HTR-8/SVneo (cell line): ENCODE results near the gene HDAC4.

Experiments used
- DNase-seq: peaks from one replicate; pipeline ENCODE4 v3.0.0; 2011; ENCODE audit warnings: low spot score, mixed read lengths; ENCODE audit not compliant: insufficient read length
- FAIRE-seq: peaks from 2 replicates; lab custom pipeline; 2011; peaks lifted over from hg19 to GRCh38; lab: Jason Lieb, UNC

Gene HDAC4

DNA sequence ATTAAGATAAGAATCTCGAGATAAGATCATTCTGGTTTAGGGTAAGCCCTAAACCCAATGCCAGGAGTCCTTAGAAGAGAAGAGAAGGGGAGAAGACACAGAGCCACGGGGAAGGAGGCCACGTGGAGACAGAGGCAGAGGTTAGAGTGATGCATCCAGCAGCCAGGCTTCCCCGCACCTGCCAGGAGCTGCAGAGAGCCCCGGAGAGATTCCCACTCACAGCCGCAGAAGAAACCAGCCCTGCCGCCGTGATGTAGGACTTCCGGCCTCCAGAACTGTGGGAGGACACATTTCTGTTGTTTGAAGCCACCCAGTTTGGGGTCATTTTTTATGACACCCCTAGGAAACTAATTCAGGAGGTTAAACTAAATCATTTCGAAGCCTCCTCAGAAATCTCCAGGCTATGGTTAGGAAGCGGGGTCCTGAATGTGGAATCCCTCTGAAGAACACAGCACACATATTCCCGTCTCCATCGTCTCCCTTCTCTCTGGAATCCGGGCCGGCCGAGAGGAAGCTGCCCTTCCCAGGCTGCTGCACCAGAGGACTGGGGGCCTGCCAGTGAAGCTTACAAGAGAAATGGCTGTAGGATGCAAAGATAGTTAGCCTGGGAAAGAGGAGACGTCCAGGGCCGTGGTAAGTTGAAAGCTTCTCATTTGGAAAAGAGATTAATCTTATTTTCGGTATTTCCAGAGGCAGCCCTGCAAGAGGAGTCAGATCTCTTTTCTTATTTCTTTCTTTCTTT, 396.4 kb downstream of the HDAC4 start:
- FAIRE-seq, result no peak
- DNase-seq, result no peak

DNA sequence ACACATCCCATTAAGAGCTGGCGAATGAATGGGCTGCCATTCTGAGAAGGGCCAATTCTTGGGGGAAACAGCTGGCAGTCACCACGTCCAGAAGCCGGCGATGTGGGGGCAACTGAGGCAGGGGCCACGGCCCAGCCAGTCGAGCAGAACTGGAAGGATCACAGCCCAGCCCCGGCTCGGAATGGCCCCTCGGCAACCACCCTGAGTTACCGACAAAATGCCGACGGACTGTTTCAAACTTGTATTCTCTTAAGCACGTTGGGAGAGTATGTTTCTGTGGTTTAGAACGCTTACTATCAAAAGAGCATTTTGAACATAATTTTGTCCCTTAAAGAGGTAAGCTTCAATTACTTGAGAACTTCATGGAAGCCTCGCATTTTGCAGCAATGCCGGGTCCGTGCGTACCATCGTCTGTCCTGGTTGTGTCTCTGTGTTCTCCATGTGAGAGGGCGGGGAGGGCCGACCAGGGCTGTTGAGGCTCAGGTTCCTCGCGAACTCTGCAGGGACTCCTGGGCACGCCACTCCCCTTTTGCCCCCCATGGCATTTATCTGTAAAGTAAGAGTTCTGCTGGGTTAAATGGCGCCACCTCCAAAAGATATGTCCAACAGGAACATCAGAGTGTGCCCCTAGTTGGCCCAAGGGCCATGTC, 397.1 kb downstream of the HDAC4 start:
- FAIRE-seq, result no peak

DNA sequence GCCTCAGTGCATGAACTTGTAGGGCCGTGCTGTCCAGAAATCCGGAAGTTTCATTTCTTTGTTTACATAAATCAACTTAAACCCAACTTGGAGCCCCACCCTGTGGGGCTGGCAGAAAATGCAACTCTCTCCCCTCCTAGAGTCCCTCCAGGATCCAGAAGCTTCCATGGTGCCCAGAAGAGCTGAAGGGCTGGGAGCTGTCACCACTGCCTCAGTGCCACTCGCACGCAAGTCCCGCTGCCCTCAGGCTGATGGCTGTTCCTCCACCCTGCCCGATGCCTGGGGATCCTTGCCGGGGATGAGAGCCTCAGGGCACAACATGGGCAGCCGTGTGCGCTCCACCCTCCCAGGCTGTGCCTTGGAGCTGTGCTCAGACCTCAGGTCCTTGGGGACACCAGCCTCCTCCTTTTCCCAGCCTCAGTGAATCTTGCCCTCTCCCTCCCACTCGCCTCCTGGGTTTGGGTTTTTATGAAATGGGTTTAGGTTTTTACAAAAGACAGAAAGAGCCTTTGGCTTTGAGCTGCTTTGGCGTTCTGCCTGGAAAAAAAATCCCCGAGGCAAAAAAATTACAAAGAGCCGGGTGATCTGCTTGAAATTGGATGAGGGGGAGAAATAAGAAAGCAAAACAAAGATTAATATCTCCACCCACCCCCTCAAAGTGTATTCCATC, 397.7 kb downstream of the HDAC4 start:
- DNase-seq, result no peak
- no peak for FAIRE-seq

More for the DNA sequence above, 397.1 kb downstream of the HDAC4 start:
- DNase-seq, result no peak

DNA sequence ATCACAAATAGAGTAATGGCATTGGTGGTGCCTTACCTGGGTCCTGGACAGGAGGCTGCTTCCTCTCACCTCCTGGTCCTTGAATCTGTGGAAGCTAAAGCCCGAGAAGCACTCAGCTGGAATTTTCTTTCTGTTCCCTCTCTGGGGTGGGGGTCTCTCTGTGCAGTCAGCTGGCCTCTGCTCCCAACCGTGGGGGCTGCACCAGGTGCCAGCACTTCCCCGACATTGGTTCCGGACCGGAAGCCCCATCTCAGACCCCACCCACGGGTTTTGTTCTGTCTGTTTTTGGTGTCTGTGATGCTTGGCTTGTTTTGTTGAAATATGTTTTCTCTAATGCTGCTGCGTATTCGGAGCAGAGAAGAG, 398.2 kb downstream of the HDAC4 start:
- FAIRE-seq, result peak; percentile 4
- no peak for DNase-seq

DNA sequence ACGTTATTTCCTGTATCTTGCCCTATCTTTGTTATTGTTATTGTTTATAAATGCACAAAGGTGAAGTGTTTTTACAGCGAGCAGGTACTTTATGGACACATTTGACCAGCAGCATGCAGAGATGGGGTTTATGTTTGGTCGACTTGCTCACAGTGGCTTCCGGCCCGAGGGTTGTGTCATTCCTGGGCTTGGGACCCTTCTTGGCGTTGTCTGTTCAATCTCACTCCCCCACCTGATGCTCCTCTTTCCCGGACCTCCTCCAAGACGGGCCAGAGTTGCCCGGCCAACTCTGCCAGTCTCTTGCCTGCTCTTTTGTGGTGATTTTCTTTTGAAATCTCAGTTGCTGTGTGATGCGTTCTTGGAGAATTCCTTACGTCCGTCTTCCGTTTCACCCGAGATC, 399.0 kb downstream of the HDAC4 start:
- FAIRE-seq, result no peak
- DNase-seq, result no peak

DNA sequence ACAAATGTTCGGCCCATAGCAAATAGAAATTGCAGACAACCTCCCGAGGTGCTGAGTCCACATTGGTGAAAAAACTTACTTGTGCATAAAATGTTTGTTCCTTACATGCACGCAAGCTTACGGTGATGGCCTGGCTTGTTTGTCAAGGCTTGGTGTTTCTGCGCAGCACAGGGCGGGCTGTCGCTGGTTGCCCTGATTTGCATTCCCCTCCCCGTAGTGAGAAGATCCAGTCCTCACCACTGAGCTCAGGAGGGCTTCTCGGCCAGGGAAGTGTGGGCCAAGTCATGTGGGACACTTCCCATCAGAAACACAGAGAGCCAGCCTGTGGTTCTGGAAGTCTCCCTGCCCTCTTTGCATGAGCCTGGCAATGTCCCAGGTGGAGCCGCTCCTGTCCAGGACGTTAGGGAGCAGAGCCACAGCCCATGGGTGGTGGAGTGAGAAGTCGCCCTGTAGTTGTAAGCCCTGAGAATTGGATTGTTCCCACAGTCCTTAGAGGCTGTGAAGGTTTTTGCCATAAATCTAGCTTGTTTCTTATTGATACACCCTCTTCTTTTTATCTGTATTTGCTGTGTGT, 400.2 kb downstream of the HDAC4 start:
- FAIRE-seq, result no peak

DNA sequence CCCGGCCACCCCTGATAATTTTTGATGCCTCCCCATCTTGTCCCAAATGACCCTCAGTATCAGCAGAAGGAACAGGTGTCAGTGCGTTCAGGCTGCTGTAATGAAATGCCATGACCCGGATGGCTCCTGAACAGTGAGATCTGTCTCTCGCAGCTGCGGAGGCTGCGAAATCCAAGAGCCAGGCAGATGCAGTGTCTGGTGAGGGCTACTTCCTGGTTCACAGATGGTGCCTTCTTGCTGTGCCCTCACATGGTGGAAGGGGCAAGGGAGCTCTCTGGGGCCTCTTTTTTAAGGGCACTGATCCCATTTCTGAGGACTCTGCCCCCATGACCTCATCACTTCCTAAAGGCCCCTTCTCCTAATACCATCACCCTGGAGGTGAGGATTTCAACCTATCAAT, 400.7 kb downstream of the HDAC4 start:
- FAIRE-seq (no peak), DNase-seq (no peak)

More for the DNA sequence above, 400.2 kb downstream of the HDAC4 start:
- no peak for DNase-seq

DNA sequence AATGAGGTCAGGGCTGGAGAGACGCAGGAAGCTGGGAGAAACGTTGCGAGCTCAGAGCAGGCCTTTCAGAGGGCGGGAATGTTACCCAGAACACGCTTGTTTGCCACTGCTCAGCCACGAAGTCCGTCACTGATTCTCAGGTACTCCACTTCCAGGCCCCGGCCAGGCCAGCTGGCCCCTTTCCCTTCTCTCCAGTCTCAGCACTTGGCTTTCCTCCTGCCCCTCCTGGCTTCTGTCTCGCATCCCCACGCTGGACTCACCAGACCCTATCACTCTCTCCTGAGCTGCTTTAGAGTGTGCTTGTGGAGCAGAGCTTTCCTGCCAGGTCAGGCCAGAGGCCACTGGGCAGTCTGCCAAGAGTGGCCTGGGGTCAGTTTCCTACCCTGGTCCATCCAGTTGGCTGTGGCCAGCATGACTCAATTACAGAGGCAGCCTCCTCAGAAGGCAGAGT, 401.5 kb downstream of the HDAC4 start:
- no peak for DNase-seq
- no peak for FAIRE-seq

DNA sequence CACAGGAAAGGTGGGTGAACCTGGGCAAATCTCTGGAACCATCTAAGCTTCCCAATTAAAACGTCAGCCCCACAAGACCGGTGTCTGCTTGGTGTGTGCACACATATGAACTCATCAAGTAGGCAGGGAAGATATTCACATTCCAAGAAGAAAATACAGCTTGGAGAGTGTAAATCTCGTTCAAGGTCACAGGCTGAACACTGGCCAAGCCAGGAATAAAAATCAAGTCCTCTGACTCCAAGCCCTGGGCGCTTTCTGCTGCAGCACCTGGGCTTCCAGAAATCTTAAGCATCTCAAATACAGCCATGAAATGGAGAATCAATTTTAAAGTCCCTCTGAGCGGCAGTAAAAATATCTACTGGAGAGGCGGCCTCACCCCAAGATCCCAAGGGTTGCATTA, 402.0 kb downstream of the HDAC4 start:
- DNase-seq (no peak), FAIRE-seq (no peak)
